Nephron progenitor cell (in vitro differentiated cells): Measurements from ENCODE around the gene MISP3.

Source experiments
- DNase-seq: peaks from one replicate; pipeline ENCODE4 v3.0.0; 2021
- H3K27ac Mint-ChIP-seq: 2 replicates; pipeline ENCODE4 v1.8.0; 2021; ENCODE audit warnings: mild to moderate bottlenecking, moderate library complexity, mixed read lengths
- H3K27me3 Mint-ChIP-seq: 2 replicates; pipeline ENCODE4 v1.8.0; 2021; ENCODE audit warnings: mild to moderate bottlenecking, low read depth, mixed read lengths; ENCODE audit not compliant: poor library complexity
- H3K36me3 Mint-ChIP-seq: 2 replicates; pipeline ENCODE4 v1.8.0; 2021; ENCODE audit warnings: low read depth, mixed read lengths
- H3K4me1 Mint-ChIP-seq: 2 replicates; pipeline ENCODE4 v1.8.0; 2021; ENCODE audit warnings: mixed read lengths
- H3K4me3 Mint-ChIP-seq: 2 replicates; pipeline ENCODE4 v1.8.0; 2021; ENCODE audit warnings: mild to moderate bottlenecking, moderate library complexity, mixed read lengths
- H3K9me3 Mint-ChIP-seq: 2 replicates; pipeline ENCODE4 v1.8.0; 2021; ENCODE audit warnings: mild to moderate bottlenecking, moderate library complexity, mixed read lengths
- TF ChIP-seq, protein P1 (sequence below): fragments of 200-600 bp; sonication (generic); IDR thresholded peaks from 2 replicates; pipeline ENCODE4 v1.5.0; 2021; ENCODE audit warnings: antibody characterized with exemption

Gene MISP3

DNA sequence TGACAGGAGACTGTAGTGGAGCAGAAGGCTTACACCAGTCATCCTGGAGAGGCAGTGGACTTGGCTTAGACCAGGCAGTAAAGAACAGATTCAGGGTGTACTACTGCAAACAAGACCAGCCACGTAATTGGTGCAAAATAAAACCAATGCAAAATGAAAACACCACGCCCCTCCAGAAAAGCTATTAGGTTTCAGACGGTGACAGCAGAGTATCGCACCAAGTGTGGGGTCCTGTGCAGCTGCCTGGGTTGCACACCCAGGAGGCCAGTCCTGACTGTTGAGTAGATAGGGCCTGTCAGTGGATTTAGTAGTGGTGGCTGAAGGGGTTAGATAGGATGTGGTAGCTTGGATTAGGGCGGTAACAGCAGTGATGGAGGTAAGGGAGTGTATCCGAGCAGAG is 50.3 kb downstream of the MISP3 start:
- Mint-ChIP-seq H3K27me3 (no peaks in the 10 kb centered on the region), H3K4me1 (peaks cover 23% of the 10 kb centered on the region), H3K27ac (no peak overlapping the region), H3K9me3 (no peaks in the 10 kb centered on the region), H3K36me3 (peaks cover 26% of the 10 kb centered on the region), H3K4me3 (no peak overlapping the region)
- TF ChIP-seq, protein P1, sequence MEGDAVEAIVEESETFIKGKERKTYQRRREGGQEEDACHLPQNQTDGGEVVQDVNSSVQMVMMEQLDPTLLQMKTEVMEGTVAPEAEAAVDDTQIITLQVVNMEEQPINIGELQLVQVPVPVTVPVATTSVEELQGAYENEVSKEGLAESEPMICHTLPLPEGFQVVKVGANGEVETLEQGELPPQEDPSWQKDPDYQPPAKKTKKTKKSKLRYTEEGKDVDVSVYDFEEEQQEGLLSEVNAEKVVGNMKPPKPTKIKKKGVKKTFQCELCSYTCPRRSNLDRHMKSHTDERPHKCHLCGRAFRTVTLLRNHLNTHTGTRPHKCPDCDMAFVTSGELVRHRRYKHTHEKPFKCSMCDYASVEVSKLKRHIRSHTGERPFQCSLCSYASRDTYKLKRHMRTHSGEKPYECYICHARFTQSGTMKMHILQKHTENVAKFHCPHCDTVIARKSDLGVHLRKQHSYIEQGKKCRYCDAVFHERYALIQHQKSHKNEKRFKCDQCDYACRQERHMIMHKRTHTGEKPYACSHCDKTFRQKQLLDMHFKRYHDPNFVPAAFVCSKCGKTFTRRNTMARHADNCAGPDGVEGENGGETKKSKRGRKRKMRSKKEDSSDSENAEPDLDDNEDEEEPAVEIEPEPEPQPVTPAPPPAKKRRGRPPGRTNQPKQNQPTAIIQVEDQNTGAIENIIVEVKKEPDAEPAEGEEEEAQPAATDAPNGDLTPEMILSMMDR: no peak
- DNase-seq: no peak
